Measurements from ENCODE around the gene MGAT4A. TPM values are rescaled to one million over a fixed set of nuclear protein-coding genes. Genes with fewer than 3 reads are reported as not detected.

Gene MGAT4A
- total and polyA plus RNA-seq, 9 of the 15 experiments (the other 6 are each of a cell fraction or from before 2014, with no cell fraction given), result 0.03 to 0.53 (median 0.18) TPM; not detected in 2

DNA sequence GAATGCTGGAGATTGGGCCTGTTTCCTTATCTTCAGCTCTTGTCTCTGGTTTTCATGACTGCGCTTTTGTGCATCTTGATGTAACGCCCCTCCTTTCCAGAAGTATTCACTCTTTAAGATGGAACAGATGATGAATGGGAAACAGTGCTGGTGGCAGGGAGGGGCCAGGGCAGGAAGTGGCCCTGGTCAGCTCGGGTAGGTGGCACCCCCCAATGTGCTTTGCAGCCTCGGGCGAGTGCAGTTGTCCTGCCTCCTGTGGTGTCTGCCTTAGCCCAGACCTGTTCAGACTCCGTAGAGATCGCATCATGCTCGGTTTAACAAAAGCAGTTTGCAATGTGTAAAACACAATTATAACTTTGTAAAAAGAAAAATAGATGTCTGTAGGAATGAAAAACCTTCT, 17.0 kb upstream of the MGAT4A start:
- Histone ChIP-seq H3K4me1 (replicated peaks in 1 of 2; ENCODE audit: control insufficient read depth in 2 of 2, insufficient read depth in 2 of 2, low read length in 2 of 2) (no peaks in the 10 kb centered on the region; a peak in 1 of 5 replicates), H3K9me3 (replicated peaks; ENCODE audit: control insufficient read depth, insufficient read depth, low read depth, low read length) (no peaks in the 10 kb centered on the region), H3K4me2 (ENCODE audit: insufficient read depth, low read length) (no peak overlapping the region), H3K36me3 (ENCODE audit: control insufficient read depth, insufficient read depth, low read length) (no peaks in the 10 kb centered on the region), H3K79me2 (ENCODE audit: control insufficient read depth, insufficient read depth, low read length) (no peaks in the 10 kb centered on the region), H2AFZ (ENCODE audit: low read depth, low read length) (no peak overlapping the region), H3K9me1 (ENCODE audit: control insufficient read depth, insufficient read depth, low read length) (no peaks in the 10 kb centered on the region), H3K9ac (ENCODE audit: insufficient read depth in 1 of 2, low read depth in 2 of 2, low read length in 2 of 2) (no peak overlapping the region), H3K27ac (ENCODE audit: extremely low read depth, low read depth, low read length) (no peak overlapping the region), H3K4me3 (no peak overlapping the region), H4K20me1 (replicated peaks; ENCODE audit: control insufficient read depth, insufficient read depth, low read length) (no peaks in the 10 kb centered on the region), H3K27me3 (ENCODE audit: control insufficient read depth in 2 of 2, insufficient read depth in 2 of 2, low read length in 2 of 2) (peaks cover 0 to 12% of the 10 kb centered on the region in 2 experiments; a peak in 2 of 5 replicates)
- intact Hi-C loops (cut with micrococcal nuclease), result no loop called here
- POLR2A ChIA-PET, result interaction anchor here (0.9 kb wide), 1 partner anchor 17 kb away, joined by 3 read pairs; the partner anchor contains the start of gene MGAT4A
- FAIRE-seq (no peak), DNase-seq (ENCODE audit: extremely low read depth in 1 of 4, low spot score in 3 of 4) (no peak), ATAC-seq (no peak)
- TF ChIP-seq, protein P1, sequence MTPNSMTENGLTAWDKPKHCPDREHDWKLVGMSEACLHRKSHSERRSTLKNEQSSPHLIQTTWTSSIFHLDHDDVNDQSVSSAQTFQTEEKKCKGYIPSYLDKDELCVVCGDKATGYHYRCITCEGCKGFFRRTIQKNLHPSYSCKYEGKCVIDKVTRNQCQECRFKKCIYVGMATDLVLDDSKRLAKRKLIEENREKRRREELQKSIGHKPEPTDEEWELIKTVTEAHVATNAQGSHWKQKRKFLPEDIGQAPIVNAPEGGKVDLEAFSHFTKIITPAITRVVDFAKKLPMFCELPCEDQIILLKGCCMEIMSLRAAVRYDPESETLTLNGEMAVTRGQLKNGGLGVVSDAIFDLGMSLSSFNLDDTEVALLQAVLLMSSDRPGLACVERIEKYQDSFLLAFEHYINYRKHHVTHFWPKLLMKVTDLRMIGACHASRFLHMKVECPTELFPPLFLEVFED (CRISPR knock-in tag; conservative IDR thresholded peaks at IDR 0.05), result no peak
- TF ChIP-seq MED1 (CRISPR knock-in tag; IDR thresholded peaks at IDR 0.05; ENCODE audit: borderline replicate concordance), result no peak
- TF ChIP-seq TRIM28 (IDR thresholded peaks at IDR 0.05), result no peak
- 0% methylated on average over 8 of the region's 8 CpGs for WGBS (ENCODE audit: insufficient coverage, low coverage, missing lambda C conversion rate)
- CTCF ChIA-PET (ENCODE audit: low intra/inter-chr PET ratio), result no interaction called here
- in situ Hi-C loops (cut with MboI), result no loop called here
- no TSS peak for BruUV-seq (replicated peaks)

GRCh38 chr2:98746426-98746825, 15.5 kb upstream of the MGAT4A start:
- FAIRE-seq (no peak), ATAC-seq (no peak), DNase-seq (ENCODE audit: extremely low read depth in 1 of 4, low spot score in 3 of 4) (no peak)
- Histone ChIP-seq H3K4me3 (no peak overlapping the region), H3K27me3 (ENCODE audit: control insufficient read depth in 2 of 2, insufficient read depth in 2 of 2, low read length in 2 of 2) (peaks cover 0 to 15% of the 10 kb centered on the region in 2 experiments; a peak in 2 of 5 replicates), H3K9me3 (replicated peaks; ENCODE audit: control insufficient read depth, insufficient read depth, low read depth, low read length) (no peaks in the 10 kb centered on the region), H3K27ac (ENCODE audit: extremely low read depth, low read depth, low read length) (no peak overlapping the region), H3K4me2 (ENCODE audit: insufficient read depth, low read length) (no peak overlapping the region), H2AFZ (ENCODE audit: low read depth, low read length) (no peak overlapping the region), H3K9ac (ENCODE audit: insufficient read depth in 1 of 2, low read depth in 2 of 2, low read length in 2 of 2) (no peak overlapping the region), H3K9me1 (ENCODE audit: control insufficient read depth, insufficient read depth, low read length) (no peaks in the 10 kb centered on the region), H3K4me1 (replicated peaks in 1 of 2; ENCODE audit: control insufficient read depth in 2 of 2, insufficient read depth in 2 of 2, low read length in 2 of 2) (no peaks in the 10 kb centered on the region; a peak in 1 of 5 replicates), H4K20me1 (replicated peaks; ENCODE audit: control insufficient read depth, insufficient read depth, low read length) (no peaks in the 10 kb centered on the region), H3K36me3 (ENCODE audit: control insufficient read depth, insufficient read depth, low read length) (no peaks in the 10 kb centered on the region), H3K79me2 (ENCODE audit: control insufficient read depth, insufficient read depth, low read length) (no peaks in the 10 kb centered on the region)
- POLR2A ChIA-PET, result no interaction called here
- intact Hi-C loops (cut with micrococcal nuclease), result no loop called here
- in situ Hi-C loops (cut with MboI), result no loop called here
- CTCF ChIA-PET (ENCODE audit: low intra/inter-chr PET ratio), result no interaction called here
- TF ChIP-seq HDAC8 (tag; IDR thresholded peaks at IDR 0.05) (no peak), EWSR1 (IDR thresholded peaks at IDR 0.05; ENCODE audit: borderline replicate concordance, low read depth, partially characterized antibody) (no peak)
- BruUV-seq (replicated peaks), result no TSS peak

Measured in K562 (cell line).